SK-N-SH treated with all-trans-retinoic acid at 6 μM for 48 hours (cell line): Measurements from ENCODE around the gene VPS33B.

Source experiments
- ATAC-seq: fragments of 200-7000 bp; cut with Tn5 transposase; 3 replicates; pipeline ENCODE4 v1.9.1; 2020; ENCODE audit warnings: mild to moderate bottlenecking, moderate library complexity
- ARNTL ChIP-seq: fragments of 450-650 bp; formaldehyde crosslinking; IDR thresholded peaks from 2 replicates; pipeline ENCODE4 v1.5.0; 2020; ENCODE audit warnings: low read depth, mild to moderate bottlenecking, moderate library complexity, borderline replicate concordance
- BACH2 ChIP-seq: fragments of 250-450 bp; sonication (Bioruptor Pico); IDR thresholded peaks from 2 replicates; pipeline ENCODE4 v1.9.0; 2021; ENCODE audit warnings: mild to moderate bottlenecking, borderline replicate concordance
- CSDC2 ChIP-seq: fragments of 250-450 bp; sonication (Bioruptor Pico); IDR thresholded peaks from 2 replicates; pipeline ENCODE4 v1.5.0; 2020; ENCODE audit warnings: mild to moderate bottlenecking, moderate library complexity
- GLIS3 ChIP-seq: fragments of 250-450 bp; sonication (Bioruptor Pico); IDR thresholded peaks from 2 replicates; pipeline ENCODE4 v1.5.0; 2020; ENCODE audit warnings: mild to moderate bottlenecking, moderate library complexity
- ISL1 ChIP-seq: fragments of 250-450 bp; sonication (Bioruptor Pico); IDR thresholded peaks from 2 replicates; pipeline ENCODE4 v2.1.2; 2022; ENCODE audit warnings: mild to moderate bottlenecking, moderate library complexity
- OSR1 ChIP-seq: fragments of 250-450 bp; sonication (Bioruptor Pico); IDR thresholded peaks from 2 replicates; pipeline ENCODE4 v1.8.0; 2022; ENCODE audit warnings: moderate library complexity, mild to moderate bottlenecking, inconsistent platforms
- PPARA ChIP-seq: fragments of 250-450 bp; sonication (Bioruptor Pico); IDR thresholded peaks from 2 replicates; pipeline ENCODE4 v1.5.0; 2020; ENCODE audit warnings: mild to moderate bottlenecking, borderline replicate concordance
- RARB ChIP-seq: fragments of 250-450 bp; sonication (Bioruptor Pico); IDR thresholded peaks from 2 replicates; pipeline ENCODE4 v1.8.0; 2021; ENCODE audit warnings: mild to moderate bottlenecking, moderate library complexity
- SNAI2 ChIP-seq: fragments of 250-450 bp; sonication (Bioruptor Pico); IDR thresholded peaks from 2 replicates; pipeline ENCODE4 v1.5.0; 2020; ENCODE audit warnings: mild to moderate bottlenecking, moderate library complexity
- TCF4 ChIP-seq: fragments of 250-450 bp; sonication (Bioruptor Pico); IDR thresholded peaks from 2 replicates; pipeline ENCODE4 v1.8.0; 2021; ENCODE audit warnings: mild to moderate bottlenecking, moderate library complexity, borderline replicate concordance
- TOX ChIP-seq: fragments of 250-450 bp; sonication (Bioruptor Pico); IDR thresholded peaks from 2 replicates; pipeline ENCODE4 v1.8.0; 2021; ENCODE audit warnings: mild to moderate bottlenecking, moderate library complexity, borderline replicate concordance
- ZC3H10 ChIP-seq: fragments of 250-450 bp; sonication (Bioruptor Pico); IDR thresholded peaks from 2 replicates; pipeline ENCODE4 v1.5.1; 2021; ENCODE audit warnings: mild to moderate bottlenecking, moderate library complexity
- ZFP3 ChIP-seq: fragments of 250-450 bp; sonication (Bioruptor Pico); IDR thresholded peaks from 2 replicates; pipeline ENCODE4 v1.5.0; 2020; ENCODE audit warnings: mild to moderate bottlenecking, moderate library complexity
- ZFP30 ChIP-seq: fragments of 450-650 bp; formaldehyde crosslinking; IDR thresholded peaks from 2 replicates; pipeline ENCODE4 v1.5.0; 2022; ENCODE audit warnings: mild to moderate bottlenecking, moderate library complexity
- ZNF565 ChIP-seq: fragments of 450-650 bp; formaldehyde crosslinking; conservative IDR thresholded peaks from 2 replicates; pipeline ENCODE4 v1.5.0; 2020; ENCODE audit warnings: low read depth, mild to moderate bottlenecking, moderate library complexity
- ZNF8 ChIP-seq: fragments of 450-650 bp; formaldehyde crosslinking; IDR thresholded peaks from 2 replicates; pipeline ENCODE4 v1.5.0; 2020; ENCODE audit warnings: mild to moderate bottlenecking, moderate library complexity
- TF ChIP-seq, protein P1 (sequence below): fragments of 250-450 bp; sonication (Bioruptor Pico); IDR thresholded peaks from 2 replicates; pipeline ENCODE4 v1.5.1; 2020; ENCODE audit warnings: low read depth, mild to moderate bottlenecking, moderate library complexity
- TF ChIP-seq, protein P2 (sequence below): fragments of 250-450 bp; sonication (Bioruptor Pico); IDR thresholded peaks from 2 replicates; pipeline ENCODE4 v1.8.0; 2020; ENCODE audit warnings: mild to moderate bottlenecking, moderate library complexity, borderline replicate concordance
- TF ChIP-seq, protein P3 (sequence below): fragments of 250-450 bp; sonication (Bioruptor Pico); IDR thresholded peaks from 2 replicates; pipeline ENCODE4 v1.5.1; 2021; ENCODE audit warnings: mild to moderate bottlenecking, moderate library complexity
- TF ChIP-seq, protein P4 (sequence below): fragments of 250-450 bp; sonication (Bioruptor Pico); IDR thresholded peaks from 2 replicates; pipeline ENCODE4 v1.5.0; 2020; ENCODE audit warnings: mild to moderate bottlenecking, moderate library complexity

The VPS33B gene

GRCh38 chr15:90966262-90966661 lies 56.1 kb downstream of the VPS33B start:
- TF ChIP-seq RARB (CRISPR knock-in tag) (no peak), CSDC2 (CRISPR knock-in tag) (no peak), BACH2 (CRISPR knock-in tag) (no peak), ZNF8 (CRISPR knock-in tag) (no peak), ISL1 (CRISPR knock-in tag) (no peak), GLIS3 (no peak), TCF4 (CRISPR knock-in tag) (no peak), ZC3H10 (CRISPR knock-in tag) (no peak), SNAI2 (CRISPR knock-in tag) (no peak), ZNF565 (CRISPR knock-in tag) (no peak), OSR1 (CRISPR knock-in tag) (no peak), ARNTL (no peak), PPARA (CRISPR knock-in tag) (no peak), ZFP30 (CRISPR knock-in tag) (no peak), ZFP3 (CRISPR knock-in tag) (no peak)
- TF ChIP-seq, protein P1, sequence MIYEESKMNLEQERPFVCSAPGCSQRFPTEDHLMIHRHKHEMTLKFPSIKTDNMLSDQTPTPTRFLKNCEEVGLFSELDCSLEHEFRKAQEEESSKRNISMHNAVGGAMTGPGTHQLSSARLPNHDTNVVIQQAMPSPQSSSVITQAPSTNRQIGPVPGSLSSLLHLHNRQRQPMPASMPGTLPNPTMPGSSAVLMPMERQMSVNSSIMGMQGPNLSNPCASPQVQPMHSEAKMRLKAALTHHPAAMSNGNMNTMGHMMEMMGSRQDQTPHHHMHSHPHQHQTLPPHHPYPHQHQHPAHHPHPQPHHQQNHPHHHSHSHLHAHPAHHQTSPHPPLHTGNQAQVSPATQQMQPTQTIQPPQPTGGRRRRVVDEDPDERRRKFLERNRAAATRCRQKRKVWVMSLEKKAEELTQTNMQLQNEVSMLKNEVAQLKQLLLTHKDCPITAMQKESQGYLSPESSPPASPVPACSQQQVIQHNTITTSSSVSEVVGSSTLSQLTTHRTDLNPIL: no peak
- TF ChIP-seq, protein P2, sequence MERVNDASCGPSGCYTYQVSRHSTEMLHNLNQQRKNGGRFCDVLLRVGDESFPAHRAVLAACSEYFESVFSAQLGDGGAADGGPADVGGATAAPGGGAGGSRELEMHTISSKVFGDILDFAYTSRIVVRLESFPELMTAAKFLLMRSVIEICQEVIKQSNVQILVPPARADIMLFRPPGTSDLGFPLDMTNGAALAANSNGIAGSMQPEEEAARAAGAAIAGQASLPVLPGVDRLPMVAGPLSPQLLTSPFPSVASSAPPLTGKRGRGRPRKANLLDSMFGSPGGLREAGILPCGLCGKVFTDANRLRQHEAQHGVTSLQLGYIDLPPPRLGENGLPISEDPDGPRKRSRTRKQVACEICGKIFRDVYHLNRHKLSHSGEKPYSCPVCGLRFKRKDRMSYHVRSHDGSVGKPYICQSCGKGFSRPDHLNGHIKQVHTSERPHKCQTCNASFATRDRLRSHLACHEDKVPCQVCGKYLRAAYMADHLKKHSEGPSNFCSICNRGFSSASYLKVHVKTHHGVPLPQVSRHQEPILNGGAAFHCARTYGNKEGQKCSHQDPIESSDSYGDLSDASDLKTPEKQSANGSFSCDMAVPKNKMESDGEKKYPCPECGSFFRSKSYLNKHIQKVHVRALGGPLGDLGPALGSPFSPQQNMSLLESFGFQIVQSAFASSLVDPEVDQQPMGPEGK: no peak
- TF ChIP-seq, protein P3, sequence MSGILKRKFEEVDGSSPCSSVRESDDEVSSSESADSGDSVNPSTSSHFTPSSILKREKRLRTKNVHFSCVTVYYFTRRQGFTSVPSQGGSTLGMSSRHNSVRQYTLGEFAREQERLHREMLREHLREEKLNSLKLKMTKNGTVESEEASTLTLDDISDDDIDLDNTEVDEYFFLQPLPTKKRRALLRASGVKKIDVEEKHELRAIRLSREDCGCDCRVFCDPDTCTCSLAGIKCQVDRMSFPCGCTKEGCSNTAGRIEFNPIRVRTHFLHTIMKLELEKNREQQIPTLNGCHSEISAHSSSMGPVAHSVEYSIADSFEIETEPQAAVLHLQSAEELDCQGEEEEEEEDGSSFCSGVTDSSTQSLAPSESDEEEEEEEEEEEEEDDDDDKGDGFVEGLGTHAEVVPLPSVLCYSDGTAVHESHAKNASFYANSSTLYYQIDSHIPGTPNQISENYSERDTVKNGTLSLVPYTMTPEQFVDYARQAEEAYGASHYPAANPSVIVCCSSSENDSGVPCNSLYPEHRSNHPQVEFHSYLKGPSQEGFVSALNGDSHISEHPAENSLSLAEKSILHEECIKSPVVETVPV (CRISPR knock-in tag): no peak
- TF ChIP-seq, protein P4, sequence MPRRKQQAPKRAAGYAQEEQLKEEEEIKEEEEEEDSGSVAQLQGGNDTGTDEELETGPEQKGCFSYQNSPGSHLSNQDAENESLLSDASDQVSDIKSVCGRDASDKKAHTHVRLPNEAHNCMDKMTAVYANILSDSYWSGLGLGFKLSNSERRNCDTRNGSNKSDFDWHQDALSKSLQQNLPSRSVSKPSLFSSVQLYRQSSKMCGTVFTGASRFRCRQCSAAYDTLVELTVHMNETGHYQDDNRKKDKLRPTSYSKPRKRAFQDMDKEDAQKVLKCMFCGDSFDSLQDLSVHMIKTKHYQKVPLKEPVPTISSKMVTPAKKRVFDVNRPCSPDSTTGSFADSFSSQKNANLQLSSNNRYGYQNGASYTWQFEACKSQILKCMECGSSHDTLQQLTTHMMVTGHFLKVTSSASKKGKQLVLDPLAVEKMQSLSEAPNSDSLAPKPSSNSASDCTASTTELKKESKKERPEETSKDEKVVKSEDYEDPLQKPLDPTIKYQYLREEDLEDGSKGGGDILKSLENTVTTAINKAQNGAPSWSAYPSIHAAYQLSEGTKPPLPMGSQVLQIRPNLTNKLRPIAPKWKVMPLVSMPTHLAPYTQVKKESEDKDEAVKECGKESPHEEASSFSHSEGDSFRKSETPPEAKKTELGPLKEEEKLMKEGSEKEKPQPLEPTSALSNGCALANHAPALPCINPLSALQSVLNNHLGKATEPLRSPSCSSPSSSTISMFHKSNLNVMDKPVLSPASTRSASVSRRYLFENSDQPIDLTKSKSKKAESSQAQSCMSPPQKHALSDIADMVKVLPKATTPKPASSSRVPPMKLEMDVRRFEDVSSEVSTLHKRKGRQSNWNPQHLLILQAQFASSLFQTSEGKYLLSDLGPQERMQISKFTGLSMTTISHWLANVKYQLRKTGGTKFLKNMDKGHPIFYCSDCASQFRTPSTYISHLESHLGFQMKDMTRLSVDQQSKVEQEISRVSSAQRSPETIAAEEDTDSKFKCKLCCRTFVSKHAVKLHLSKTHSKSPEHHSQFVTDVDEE: no peak
- TF ChIP-seq, all 23 proteins: peak for 0
- ATAC-seq: no peak

DNA sequence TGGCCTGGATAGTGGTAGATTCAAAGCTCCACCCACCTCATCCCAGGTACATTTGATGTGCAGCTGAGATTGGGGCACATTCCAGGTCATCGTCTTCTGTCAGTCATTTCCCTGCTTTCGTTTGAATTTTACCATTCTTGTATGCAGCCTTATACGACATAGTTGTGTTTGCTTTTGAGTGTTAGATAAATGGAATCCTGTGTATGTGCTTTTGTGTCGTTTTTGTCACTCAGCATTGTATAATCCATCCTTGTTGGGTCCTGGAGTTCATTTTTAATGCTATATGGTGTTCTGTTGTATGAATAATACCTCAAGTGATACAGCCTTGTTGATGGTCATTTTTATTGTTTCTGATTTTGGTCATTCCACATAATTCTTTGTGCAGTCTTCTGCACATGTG lies 60.4 kb downstream of the VPS33B start:
- TF ChIP-seq OSR1 (CRISPR knock-in tag): no peak
- TF ChIP-seq SNAI2 (CRISPR knock-in tag): no peak
- TF ChIP-seq ZFP30 (CRISPR knock-in tag): no peak
- TF ChIP-seq ARNTL: no peak
- TF ChIP-seq, protein P4: no peak
- TF ChIP-seq ISL1 (CRISPR knock-in tag): no peak
- no peak for TF ChIP-seq CSDC2 (CRISPR knock-in tag)
- no peak for TF ChIP-seq TOX (CRISPR knock-in tag)
- no peak for TF ChIP-seq ZFP3 (CRISPR knock-in tag)
- TF ChIP-seq, protein P3 (CRISPR knock-in tag): no peak
- no peak for ATAC-seq
